DMS79 treated with DMSO at 0.1 percent for 48 hours (cell line): ENCODE results near the gene DNAJB6.

Experiments
- DNase-seq: peaks from one replicate; lab custom pipeline; 2025; lab: John Stamatoyannopoulos, UW

DNAJB6 gene

DNA sequence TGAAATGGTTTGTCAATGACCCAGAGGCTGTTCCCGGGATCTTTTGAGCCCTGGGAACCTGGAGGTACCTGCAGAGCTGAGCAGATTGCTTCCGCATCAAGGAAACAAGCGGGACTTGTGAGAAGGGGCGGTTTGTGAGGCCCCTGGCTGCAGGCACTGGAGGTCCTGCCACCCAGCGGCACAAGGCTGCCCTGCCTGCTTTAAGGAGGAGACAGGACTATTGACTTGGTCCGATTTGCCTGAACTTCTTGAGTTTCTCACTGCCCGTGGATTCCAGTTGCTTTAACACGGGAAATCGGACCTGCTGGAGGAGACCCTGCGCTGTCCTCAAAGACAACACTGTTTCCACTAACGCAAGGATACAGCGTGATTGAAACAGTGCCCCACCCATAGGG is 130.1 kb downstream of the DNAJB6 start:
- DNase-seq = no peak
